Measurements from ENCODE around the gene SYNPR. TPM values are rescaled to one million over a fixed set of nuclear protein-coding genes. Genes with fewer than 3 reads are reported as not detected.

SYNPR gene
- total RNA-seq, 1 experiment from 2014 or later: 0.17 TPM

DNA sequence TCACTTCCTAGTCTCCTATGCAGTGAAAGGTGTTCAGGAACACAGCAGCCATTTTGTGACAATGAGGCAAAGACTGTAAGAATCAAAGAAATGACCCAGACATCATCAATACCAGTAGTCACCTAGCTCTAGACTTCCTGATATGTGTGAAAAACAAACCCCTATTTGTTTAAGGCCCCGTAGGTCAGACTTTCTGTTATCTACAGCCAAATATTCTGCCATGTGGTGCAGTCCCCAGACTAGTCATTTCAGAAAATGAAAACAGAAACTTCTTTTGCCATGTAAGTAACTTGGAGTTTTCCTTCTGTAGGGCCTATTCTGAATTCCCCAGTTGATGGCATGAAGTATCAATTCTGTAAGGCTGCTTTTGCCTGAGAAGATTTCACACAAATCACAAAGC, 192.6 kb downstream of the SYNPR start:
- Histone ChIP-seq H4K20me1 (ENCODE audit: control insufficient read depth, insufficient read depth, insufficient read length) (no peaks in the 10 kb centered on the region), H4K5ac (ENCODE audit: insufficient read length, low read depth, low read length) (no peak overlapping the region), H3K4ac (ENCODE audit: low read depth, low read length) (no peak overlapping the region), H3K9ac (ENCODE audit: extremely low read depth, insufficient read length, low read length) (no peak overlapping the region), H3K56ac (ENCODE audit: insufficient read length, low read depth, low read length) (no peak overlapping the region), H3K27ac (ENCODE audit: insufficient read length, low read depth, low read length) (no peak overlapping the region), H3T11ph (ENCODE audit: low read length) (no peak overlapping the region), H3K23me2 (ENCODE audit: insufficient read length, low read depth, low read length, poor library complexity, severe bottlenecking) (no peaks in the 10 kb centered on the region), H2BK15ac (ENCODE audit: low read depth, low read length) (no peak overlapping the region), H3K27me3 (ENCODE audit: insufficient read depth, low read length) (no peaks in the 10 kb centered on the region), H3K79me2 (ENCODE audit: insufficient read depth, low read length) (no peaks in the 10 kb centered on the region), H4K91ac (ENCODE audit: insufficient read length, low read depth, low read length) (no peak overlapping the region), H3K18ac (ENCODE audit: insufficient read length, low read depth, low read length) (no peak overlapping the region), H4K8ac (replicated peaks; ENCODE audit: insufficient read length, low read depth, low read length) (no peak overlapping the region), H2BK5ac (ENCODE audit: insufficient read length, low read length) (no peak overlapping the region), H3K4me1 (ENCODE audit: insufficient read depth, low read length) (no peaks in the 10 kb centered on the region), H3K4me2 (ENCODE audit: insufficient read depth, insufficient read length, low read length) (no peak overlapping the region), H3K14ac (ENCODE audit: insufficient read depth, low read length) (no peak overlapping the region), H3K9me3 (ENCODE audit: control insufficient read depth, low read depth, low read length) (no peaks in the 10 kb centered on the region), H2BK20ac (ENCODE audit: low read depth, low read length, poor library complexity, severe bottlenecking) (no peak overlapping the region), H2AFZ (ENCODE audit: low read length) (no peak overlapping the region), H2AK5ac (ENCODE audit: insufficient read length, low read length) (no peak overlapping the region), H2BK120ac (ENCODE audit: low read depth, low read length, poor library complexity, severe bottlenecking) (no peak overlapping the region), H2BK12ac (ENCODE audit: insufficient read length, low read depth, low read length) (no peak overlapping the region), H3K23ac (ENCODE audit: insufficient read length, low read depth, low read length) (no peak overlapping the region), H3K79me1 (ENCODE audit: insufficient read depth, low read depth, low read length, poor library complexity, severe bottlenecking) (no peaks in the 10 kb centered on the region)
- Mint-ChIP-seq H3K27ac (no peak overlapping the region), H3K4me1 (peaks cover 0 to 5% of the 10 kb centered on the region in 2 experiments; a peak in 2 of 4 replicates), H3K4me3 (no peak overlapping the region), H3K27me3 (ENCODE audit: low read depth) (peaks cover 2% of the 10 kb centered on the region), H3K36me3 (ENCODE audit: insufficient read depth in 1 of 3, low read depth in 3 of 3) (no peaks in the 10 kb centered on the region; a peak in 1 of 7 replicates), H3K9me3 (no peaks in the 10 kb centered on the region)
- TF ChIP-seq, protein P1, sequence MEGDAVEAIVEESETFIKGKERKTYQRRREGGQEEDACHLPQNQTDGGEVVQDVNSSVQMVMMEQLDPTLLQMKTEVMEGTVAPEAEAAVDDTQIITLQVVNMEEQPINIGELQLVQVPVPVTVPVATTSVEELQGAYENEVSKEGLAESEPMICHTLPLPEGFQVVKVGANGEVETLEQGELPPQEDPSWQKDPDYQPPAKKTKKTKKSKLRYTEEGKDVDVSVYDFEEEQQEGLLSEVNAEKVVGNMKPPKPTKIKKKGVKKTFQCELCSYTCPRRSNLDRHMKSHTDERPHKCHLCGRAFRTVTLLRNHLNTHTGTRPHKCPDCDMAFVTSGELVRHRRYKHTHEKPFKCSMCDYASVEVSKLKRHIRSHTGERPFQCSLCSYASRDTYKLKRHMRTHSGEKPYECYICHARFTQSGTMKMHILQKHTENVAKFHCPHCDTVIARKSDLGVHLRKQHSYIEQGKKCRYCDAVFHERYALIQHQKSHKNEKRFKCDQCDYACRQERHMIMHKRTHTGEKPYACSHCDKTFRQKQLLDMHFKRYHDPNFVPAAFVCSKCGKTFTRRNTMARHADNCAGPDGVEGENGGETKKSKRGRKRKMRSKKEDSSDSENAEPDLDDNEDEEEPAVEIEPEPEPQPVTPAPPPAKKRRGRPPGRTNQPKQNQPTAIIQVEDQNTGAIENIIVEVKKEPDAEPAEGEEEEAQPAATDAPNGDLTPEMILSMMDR (conservative IDR thresholded peaks at IDR 0.05): no peak
- no CpG with 5 or more reads among the region's 1 CpG for WGBS (ENCODE audit: extremely low coverage, insufficient read length, low lambda C conversion rate)
- DNase-seq: no peak

All from H9 (cell line).